Measurements from ENCODE around the gene KHK. TPM values are rescaled to one million over a fixed set of nuclear protein-coding genes. Genes with fewer than 3 reads are reported as not detected.

KHK gene
- total RNA-seq, 1 donor from 2014 or later, result 5.1 TPM

DNA sequence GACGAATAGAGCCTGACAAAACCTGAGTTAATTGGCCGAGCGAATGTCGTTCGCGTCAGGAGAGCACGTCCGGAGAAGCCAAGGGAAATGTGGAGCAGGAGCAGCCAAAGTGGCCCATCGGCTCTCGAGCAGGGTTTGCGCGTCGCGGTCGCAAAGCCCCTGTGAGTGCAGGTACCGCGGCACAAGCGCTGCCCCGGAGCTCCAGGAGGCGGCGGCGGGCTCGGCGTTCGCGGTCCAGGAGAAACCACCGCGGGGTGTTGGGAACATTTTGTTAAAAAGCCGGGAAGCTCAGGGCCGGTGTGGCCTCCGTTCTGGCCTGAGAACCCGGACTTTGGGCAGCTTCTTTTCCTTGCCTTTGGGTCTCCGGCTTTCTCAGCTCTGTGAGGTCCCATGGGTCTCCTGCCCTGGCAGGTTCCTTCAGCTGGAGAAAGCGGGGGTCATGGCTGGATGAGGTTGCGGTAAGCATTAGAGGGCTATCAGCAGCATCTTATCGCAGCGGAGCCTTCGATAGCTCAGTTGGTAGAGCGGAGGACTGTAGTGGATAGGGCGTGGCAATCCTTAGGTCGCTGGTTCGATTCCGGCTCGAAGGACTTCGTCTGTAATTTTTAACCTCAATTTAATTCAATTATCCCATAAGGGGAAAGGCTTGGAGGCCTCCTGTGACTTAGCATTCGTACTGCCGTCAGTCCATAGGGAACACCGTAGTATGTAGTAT, 36.1 kb upstream of the KHK start:
- H3K4me1 ChIP-seq, result peaks cover 14% of the 10 kb centered on the region
- peak; percentile 89 to 91 for ATAC-seq

DNA sequence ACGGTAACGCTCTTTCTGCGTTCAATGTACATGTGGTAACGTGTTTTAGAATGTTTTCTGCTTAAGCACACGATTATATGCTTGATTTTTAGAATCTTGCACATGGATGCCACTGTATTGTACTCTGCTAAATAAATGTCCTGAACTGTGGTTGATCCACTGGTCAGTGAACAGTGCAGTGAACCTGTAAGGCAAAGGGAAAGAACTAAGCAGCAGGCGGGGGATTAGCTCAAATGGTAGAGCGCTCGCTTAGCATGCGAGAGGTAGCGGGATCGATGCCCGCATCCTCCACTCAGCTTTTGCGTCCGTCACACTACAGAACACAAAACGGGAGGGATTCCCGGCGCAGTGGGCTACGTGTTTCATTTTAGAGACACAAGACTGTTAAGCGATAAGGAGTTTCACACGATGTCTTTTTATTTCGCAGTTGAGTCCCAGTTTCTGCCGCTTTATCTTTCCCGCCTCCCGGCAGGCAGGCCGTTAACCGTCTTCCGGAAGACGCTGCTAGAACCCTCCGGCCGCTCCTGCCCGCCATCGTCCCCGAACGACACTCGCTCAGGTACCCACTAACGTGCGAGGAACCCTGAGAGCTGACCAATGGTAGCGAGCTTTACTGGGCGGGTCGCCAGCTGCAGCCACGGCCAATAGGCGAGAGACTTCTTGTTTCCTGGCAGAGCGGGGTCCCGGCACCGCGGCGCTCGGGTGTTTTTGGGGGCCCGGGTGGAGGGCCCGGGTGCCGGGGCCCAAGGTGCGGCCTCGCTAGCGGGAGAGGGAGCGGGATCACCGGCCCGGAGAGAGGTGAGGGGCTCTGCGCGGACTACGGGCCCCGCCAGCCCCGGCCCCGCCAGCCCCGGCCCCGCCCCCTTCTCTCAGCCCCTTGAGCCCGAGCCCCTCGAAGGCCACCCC, 35.3 kb upstream of the KHK start, which contains the start of gene AGBL5:
Gene AGBL5, plus strand, starts transcription at position 673 of the 906 bp plus-strand sequence. CDS start 1,291 bp downstream, outside the sequence.
- peak; percentile 95 for DNase-seq
- TF ChIP-seq, protein P1, sequence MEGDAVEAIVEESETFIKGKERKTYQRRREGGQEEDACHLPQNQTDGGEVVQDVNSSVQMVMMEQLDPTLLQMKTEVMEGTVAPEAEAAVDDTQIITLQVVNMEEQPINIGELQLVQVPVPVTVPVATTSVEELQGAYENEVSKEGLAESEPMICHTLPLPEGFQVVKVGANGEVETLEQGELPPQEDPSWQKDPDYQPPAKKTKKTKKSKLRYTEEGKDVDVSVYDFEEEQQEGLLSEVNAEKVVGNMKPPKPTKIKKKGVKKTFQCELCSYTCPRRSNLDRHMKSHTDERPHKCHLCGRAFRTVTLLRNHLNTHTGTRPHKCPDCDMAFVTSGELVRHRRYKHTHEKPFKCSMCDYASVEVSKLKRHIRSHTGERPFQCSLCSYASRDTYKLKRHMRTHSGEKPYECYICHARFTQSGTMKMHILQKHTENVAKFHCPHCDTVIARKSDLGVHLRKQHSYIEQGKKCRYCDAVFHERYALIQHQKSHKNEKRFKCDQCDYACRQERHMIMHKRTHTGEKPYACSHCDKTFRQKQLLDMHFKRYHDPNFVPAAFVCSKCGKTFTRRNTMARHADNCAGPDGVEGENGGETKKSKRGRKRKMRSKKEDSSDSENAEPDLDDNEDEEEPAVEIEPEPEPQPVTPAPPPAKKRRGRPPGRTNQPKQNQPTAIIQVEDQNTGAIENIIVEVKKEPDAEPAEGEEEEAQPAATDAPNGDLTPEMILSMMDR (IDR thresholded peaks at IDR 0.05), result no peak
- H3K27ac ChIP-seq, result peak within 1 kb of the TSS; percentile 85
- intact Hi-C loops (cut with DNase I), result no loop called here
- no peaks in the 10 kb centered on the region for H3K9me3 ChIP-seq
- peaks cover 14% of the 10 kb centered on the region for H3K4me1 ChIP-seq
- no peaks in the 10 kb centered on the region for H3K27me3 ChIP-seq (ENCODE audit: low read depth)
- H3K4me3 ChIP-seq, result peak within 1 kb of the TSS; percentile 91
- ATAC-seq, result peak; percentile 90
- H3K36me3 ChIP-seq, result peaks cover 27% of the 10 kb centered on the region

More for the DNA sequence above, 36.1 kb upstream of the KHK start:
- H3K4me3 ChIP-seq, result peak overlapping the region; percentile 91
- intact Hi-C loops (cut with DNase I), result no loop called here
- no peaks in the 10 kb centered on the region for H3K27me3 ChIP-seq (ENCODE audit: low read depth)
- TF ChIP-seq, protein P1 (IDR thresholded peaks at IDR 0.05), result peak; percentile 50
- peak overlapping the region; percentile 85 for H3K27ac ChIP-seq
- H3K9me3 ChIP-seq, result no peaks in the 10 kb centered on the region
- peaks cover 19% of the 10 kb centered on the region for H3K36me3 ChIP-seq
- peak; percentile 85 for DNase-seq

DNA sequence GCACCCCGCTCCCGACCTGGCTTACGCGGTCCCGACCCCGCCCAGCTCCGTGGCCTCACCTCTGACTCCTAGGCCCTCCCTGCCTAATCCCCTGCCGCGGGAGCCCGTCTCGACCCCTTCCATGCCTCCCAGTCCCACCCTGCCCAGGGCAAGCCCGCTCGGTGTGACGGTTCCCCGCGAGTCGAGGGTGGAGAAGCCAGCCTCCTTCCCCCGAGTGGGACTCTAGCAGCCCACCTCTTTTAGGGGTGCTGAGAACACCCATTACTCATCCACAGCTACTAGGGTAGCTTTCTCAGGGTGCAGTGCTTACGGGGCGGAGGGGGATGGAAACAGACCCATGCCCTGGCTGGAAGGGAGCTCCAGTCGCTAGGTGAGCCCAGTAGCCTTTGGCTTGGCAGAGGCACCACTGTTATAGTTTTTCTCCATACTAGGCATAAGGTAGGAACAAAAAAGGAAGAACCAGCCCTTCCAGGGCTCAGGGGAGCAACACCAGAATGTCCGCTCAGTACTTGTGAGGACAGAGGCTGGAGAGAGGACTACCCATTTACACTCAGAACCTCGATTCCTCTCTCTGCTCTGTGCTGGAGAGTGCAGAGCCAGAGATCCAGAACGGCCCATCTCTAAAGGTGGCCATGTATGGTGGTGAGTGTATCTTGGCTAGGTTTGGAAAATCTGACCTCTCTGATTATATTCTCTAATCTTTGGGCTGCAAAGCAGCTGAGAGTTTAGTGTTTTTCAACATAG, 34.5 kb upstream of the KHK start:
- TF ChIP-seq, protein P1 (IDR thresholded peaks at IDR 0.05), result no peak
- peaks cover 14% of the 10 kb centered on the region for H3K4me1 ChIP-seq
- H3K4me3 ChIP-seq, result peak overlapping the region; percentile 91
- H3K27me3 ChIP-seq (ENCODE audit: low read depth), result no peaks in the 10 kb centered on the region
- DNase-seq, result peak; percentile 72
- peaks cover 35% of the 10 kb centered on the region for H3K36me3 ChIP-seq
- intact Hi-C loops (cut with DNase I), result no loop called here
- H3K9me3 ChIP-seq, result no peaks in the 10 kb centered on the region
- peak overlapping the region; percentile 85 for H3K27ac ChIP-seq
- ATAC-seq, result no peak

DNA sequence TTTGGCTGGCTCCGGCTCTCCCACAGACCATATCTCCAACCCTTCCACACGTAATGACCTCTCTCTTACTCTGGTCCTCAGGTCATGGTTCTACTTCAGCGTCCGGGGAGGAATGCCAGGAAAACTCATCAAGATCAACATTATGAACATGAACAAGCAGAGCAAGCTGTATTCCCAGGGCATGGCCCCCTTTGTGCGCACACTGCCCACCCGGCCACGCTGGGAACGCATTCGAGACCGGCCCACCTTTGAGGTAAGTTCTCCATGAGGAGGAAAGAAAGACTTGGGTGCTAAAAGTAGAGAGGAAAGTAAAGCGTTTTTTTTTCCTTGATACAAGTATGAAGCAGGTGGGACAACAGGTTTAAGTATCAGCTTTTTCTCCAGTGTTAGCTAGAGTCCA, 33.3 kb upstream of the KHK start:
- Histone ChIP-seq H3K4me3 (no peak overlapping the region), H3K27ac (no peak overlapping the region), H3K4me1 (peaks cover 14% of the 10 kb centered on the region), H3K36me3 (peaks cover 48% of the 10 kb centered on the region), H3K27me3 (ENCODE audit: low read depth) (no peaks in the 10 kb centered on the region), H3K9me3 (no peaks in the 10 kb centered on the region)
- intact Hi-C loops (cut with DNase I), result no loop called here
- DNase-seq (no peak), ATAC-seq (no peak)
- TF ChIP-seq, protein P1 (IDR thresholded peaks at IDR 0.05), result no peak

DNA sequence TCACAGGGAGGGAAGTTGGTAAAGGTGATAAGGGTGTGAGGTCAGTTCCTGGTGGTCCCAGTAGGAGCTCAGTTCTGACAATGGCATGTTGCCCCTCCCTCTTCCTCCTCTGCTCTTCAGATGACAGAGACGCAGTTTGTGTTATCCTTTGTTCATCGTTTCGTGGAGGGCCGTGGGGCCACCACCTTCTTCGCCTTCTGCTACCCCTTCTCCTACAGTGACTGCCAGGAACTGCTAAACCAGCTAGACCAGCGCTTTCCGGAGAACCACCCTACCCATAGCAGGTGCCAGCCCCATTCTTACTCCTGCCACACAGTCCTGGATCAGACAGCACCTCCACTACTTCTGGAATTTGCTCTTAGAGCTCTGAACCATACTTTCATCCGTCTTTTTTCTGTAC, 32.8 kb upstream of the KHK start:
- no peak for DNase-seq

More for the DNA sequence above, 32.8 kb upstream of the KHK start:
- Histone ChIP-seq H3K27ac (no peak overlapping the region), H3K4me1 (peaks cover 14% of the 10 kb centered on the region), H3K27me3 (ENCODE audit: low read depth) (no peaks in the 10 kb centered on the region), H3K9me3 (no peaks in the 10 kb centered on the region), H3K4me3 (no peak overlapping the region), H3K36me3 (peaks cover 52% of the 10 kb centered on the region)
- ATAC-seq, result no peak
- TF ChIP-seq, protein P1 (IDR thresholded peaks at IDR 0.05), result no peak
- intact Hi-C loops (cut with DNase I), result no loop called here
